DMS53 treated with DMSO at 0.1 percent for 48 hours (cell line): Measurements from ENCODE around the gene KIF5A.

ENCODE experiments used
- DNase-seq: peaks from one replicate; lab custom pipeline; 2025; ENCODE audit not compliant: unreplicated experiment; lab: John Stamatoyannopoulos, UW

Gene KIF5A

GRCh38 chr12:57519796-57520052, 30.1 kb upstream of the KIF5A start:
- DNase-seq, result peak; percentile 41

- peak; percentile 97 for DNase-seq
These were observed 29.6 kb upstream of the KIF5A start, which contains the start of gene DDIT3 for GRCh38 chr12:57520053-57520818. Gene DDIT3, minus strand, starts transcription at chr12:57520514. Its CDS starts 3,108 bp downstream, at chr12:57517406.

- DNase-seq, result no peak
These were observed 28.3 kb upstream of the KIF5A start for GRCh38 chr12:57521525-57522010.

- DNase-seq, result peak; percentile 95
These were observed 27.6 kb upstream of the KIF5A start, which contains the start of gene MBD6 for GRCh38 chr12:57522011-57522886. Gene MBD6, plus strand, starts transcription at chr12:57522824. Its CDS starts 1,480 bp downstream, at chr12:57524304.

- no peak for DNase-seq
These were observed 26.7 kb upstream of the KIF5A start for GRCh38 chr12:57522887-57523705.

- DNase-seq, result no peak
These were observed 25.9 kb upstream of the KIF5A start for GRCh38 chr12:57523706-57524614.

GRCh38 chr12:57524814-57525614, 24.8 kb upstream of the KIF5A start:
- no peak for DNase-seq

GRCh38 chr12:57525615-57526383, 24.0 kb upstream of the KIF5A start:
- no peak for DNase-seq

- DNase-seq, result no peak
These were observed 23.2 kb upstream of the KIF5A start for GRCh38 chr12:57526477-57527126.

GRCh38 chr12:57527184-57527583, 22.7 kb upstream of the KIF5A start:
- DNase-seq, result no peak

GRCh38 chr12:57528176-57528575, 21.7 kb upstream of the KIF5A start:
- DNase-seq, result no peak

- no peak for DNase-seq
These were observed 20.9 kb upstream of the KIF5A start for GRCh38 chr12:57528831-57529555.

- DNase-seq, result no peak
These were observed 20.0 kb upstream of the KIF5A start for GRCh38 chr12:57529831-57530230.

- DNase-seq, result no peak
These were observed 19.3 kb upstream of the KIF5A start for GRCh38 chr12:57530396-57531142.

GRCh38 chr12:57531836-57532235, 18.0 kb upstream of the KIF5A start:
- no peak for DNase-seq

- DNase-seq, result no peak
These were observed 16.7 kb upstream of the KIF5A start for GRCh38 chr12:57533108-57533507.

- DNase-seq, result no peak
These were observed 15.6 kb upstream of the KIF5A start for GRCh38 chr12:57534250-57534649.
